ENCODE measurements around the gene TMEM52. TPM values are rescaled to one million over a fixed set of nuclear protein-coding genes. Genes with fewer than 3 reads are reported as not detected.
"Not testable (repeated sequence)": the region's sequence is repeated elsewhere in the genome, so short reads cannot be mapped to it uniquely, and the experiment has no call there.

TMEM52 gene
- total RNA-seq, 1 donor from 2014 or later, result 1.5 TPM

- DNase-seq (ENCODE audit: low spot score), result no peak
Observed at GRCh38 chr1:1946540-1946939, 27.5 kb upstream of the TMEM52 start.

GRCh38 chr1:1945782-1946393 lies 26.8 kb upstream of the TMEM52 start:
- DNase-seq (ENCODE audit: low spot score), result no peak

GRCh38 chr1:1943834-1944570 lies 24.9 kb upstream of the TMEM52 start:
- DNase-seq (ENCODE audit: low spot score), result no peak

GRCh38 chr1:1942753-1943656 lies 23.9 kb upstream of the TMEM52 start:
- no peak for DNase-seq (ENCODE audit: low spot score)

- DNase-seq (ENCODE audit: low spot score), result no peak
Observed at GRCh38 chr1:1941868-1942752, 23.0 kb upstream of the TMEM52 start.

GRCh38 chr1:1941211-1941841 lies 22.2 kb upstream of the TMEM52 start:
- DNase-seq (ENCODE audit: low spot score), result no peak

- no peak for DNase-seq (ENCODE audit: low spot score)
Observed at GRCh38 chr1:1940123-1940425, 21.0 kb upstream of the TMEM52 start.

- no peak for DNase-seq (ENCODE audit: low spot score)
Observed at GRCh38 chr1:1939296-1940122, 20.4 kb upstream of the TMEM52 start.

GRCh38 chr1:1938613-1939295 lies 19.7 kb upstream of the TMEM52 start:
- DNase-seq (ENCODE audit: low spot score), result no peak

- DNase-seq (ENCODE audit: low spot score), result no peak
Observed at GRCh38 chr1:1938276-1938573, 19.1 kb upstream of the TMEM52 start.

GRCh38 chr1:1937549-1938275 lies 18.6 kb upstream of the TMEM52 start:
- DNase-seq (ENCODE audit: low spot score), result no peak

- no peak for DNase-seq (ENCODE audit: low spot score)
Observed at GRCh38 chr1:1937061-1937460, 18.0 kb upstream of the TMEM52 start.

GRCh38 chr1:1934848-1935247 lies 15.8 kb upstream of the TMEM52 start:
- not testable (repeated sequence) for DNase-seq (ENCODE audit: low spot score)

GRCh38 chr1:1929639-1930545 lies 10.8 kb upstream of the TMEM52 start:
- DNase-seq (ENCODE audit: low spot score), result no peak

- DNase-seq (ENCODE audit: low spot score), result no peak
Observed at GRCh38 chr1:1929102-1929638, 10.1 kb upstream of the TMEM52 start.

- DNase-seq (ENCODE audit: low spot score), result no peak
Observed at GRCh38 chr1:1928231-1929101, 9.4 kb upstream of the TMEM52 start.

All from mesenteric fat pad (tissue), 1 donor.